ENCODE data around the gene ITGA11.

The ITGA11 gene

DNA sequence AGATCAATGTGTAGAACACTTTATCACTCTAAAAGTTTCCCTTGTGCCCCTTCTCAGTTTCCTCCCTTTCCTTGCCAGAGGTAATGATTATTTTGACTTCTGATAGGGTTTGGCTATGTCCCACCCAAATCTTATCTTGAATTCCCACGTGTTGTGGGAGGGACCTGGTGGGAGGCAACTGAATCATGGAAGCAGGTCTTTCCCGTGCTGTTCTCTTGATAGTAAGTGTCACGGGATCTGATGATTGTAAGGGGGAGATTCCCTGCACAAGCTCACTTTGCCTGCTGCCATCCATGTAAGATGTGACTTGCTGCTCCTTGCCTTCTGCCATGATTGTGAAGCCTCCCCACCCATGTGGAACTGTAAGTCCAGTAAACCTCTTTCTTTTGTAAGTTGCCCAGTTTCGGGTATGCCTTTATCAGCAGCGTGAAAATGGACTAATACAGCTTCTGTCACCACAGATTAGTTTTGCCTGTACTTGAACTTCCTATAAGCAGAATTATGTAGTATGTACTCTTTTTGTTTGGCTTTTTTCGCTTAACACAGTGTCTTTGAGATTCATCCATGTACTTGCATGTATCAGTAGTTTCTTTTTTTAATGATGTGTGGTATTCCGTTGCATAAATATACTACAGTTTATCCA, 147.2 kb downstream of the ITGA11 start:
- DNase-seq: peak; percentile 51

DNA sequence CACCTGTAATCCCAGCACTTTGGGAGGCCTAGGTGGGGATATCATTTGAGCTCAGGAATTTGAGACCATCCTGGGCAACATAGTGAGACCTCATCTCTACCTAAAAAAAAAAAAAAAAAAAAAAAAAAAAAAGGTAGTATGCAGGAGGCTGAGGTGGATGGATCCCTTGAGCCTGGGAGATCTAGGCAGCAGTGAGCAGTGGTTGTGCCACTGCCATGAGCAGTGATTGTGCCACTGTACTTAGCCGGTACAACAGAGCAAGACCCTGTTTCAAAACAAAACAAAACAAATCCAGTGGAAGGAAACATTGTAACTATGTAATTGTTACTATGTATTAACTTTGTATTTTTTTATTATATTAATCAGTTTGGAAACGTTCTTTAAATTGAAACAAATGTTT, 148.6 kb downstream of the ITGA11 start:
- no peak for DNase-seq

DNA sequence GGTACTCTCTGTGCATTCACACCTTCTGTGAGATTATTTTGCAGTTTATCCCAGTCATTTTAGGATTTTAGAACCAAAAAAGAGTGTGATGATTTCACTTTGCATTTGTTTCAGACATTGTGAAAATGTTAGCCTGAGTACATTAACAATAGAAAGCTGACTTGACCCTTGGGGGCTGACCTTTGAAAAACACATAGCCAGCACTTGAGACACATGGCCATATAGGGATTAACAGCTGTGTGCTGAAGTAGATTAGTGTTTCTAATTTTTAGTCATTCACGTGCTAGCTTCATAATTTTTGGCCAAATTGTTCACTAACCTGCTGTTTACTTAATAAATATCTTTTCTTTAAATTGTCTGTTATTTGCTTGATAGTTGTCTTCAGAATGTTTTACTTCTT, 151.0 kb downstream of the ITGA11 start:
- DNase-seq: no peak

DNA sequence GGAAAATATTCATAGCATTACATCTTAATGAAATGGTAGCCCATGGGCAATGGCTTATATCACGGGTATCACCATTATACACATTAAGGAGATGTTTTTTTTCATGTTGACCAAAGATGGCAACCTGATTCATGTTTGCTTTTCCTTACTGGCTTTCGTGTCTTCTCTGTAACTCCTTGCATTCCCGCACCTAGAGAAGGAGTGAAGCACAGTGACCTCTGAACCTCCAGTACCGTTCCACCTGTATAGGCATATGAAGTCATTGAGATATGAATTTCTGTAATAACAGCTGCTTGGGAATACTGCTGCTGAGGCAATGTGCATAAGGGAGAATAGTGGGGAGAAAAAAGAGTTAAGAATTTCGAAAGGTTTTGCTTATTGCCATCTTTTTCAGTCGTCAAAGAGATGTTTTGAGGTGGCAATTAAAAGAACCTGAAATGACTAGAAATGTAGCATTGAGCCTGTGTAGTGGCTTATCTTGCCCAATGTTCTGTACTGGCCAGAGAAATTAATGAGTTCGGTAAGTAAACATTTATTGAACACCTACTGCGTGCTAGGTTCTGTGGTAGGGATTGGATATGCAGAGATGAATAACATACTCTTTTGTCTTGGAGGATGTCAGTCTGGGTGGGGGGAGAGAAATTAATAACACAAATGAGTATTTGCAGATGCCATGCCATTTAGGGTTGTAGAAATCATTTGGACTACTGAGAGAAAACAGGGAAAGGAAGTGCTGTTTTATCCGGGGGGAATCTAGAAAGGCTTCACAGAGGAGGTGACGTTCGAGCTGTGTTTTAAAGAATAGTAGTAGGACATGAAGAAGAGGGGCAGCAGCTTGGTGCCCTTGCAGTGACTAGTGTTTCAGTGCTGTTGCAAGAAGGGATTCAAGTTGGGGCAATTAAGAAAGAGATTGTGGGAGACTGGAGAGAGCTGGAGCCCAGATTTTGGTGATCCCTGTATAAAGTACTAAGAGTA, 151.9 kb downstream of the ITGA11 start:
- peak; percentile 36 for DNase-seq

DNA sequence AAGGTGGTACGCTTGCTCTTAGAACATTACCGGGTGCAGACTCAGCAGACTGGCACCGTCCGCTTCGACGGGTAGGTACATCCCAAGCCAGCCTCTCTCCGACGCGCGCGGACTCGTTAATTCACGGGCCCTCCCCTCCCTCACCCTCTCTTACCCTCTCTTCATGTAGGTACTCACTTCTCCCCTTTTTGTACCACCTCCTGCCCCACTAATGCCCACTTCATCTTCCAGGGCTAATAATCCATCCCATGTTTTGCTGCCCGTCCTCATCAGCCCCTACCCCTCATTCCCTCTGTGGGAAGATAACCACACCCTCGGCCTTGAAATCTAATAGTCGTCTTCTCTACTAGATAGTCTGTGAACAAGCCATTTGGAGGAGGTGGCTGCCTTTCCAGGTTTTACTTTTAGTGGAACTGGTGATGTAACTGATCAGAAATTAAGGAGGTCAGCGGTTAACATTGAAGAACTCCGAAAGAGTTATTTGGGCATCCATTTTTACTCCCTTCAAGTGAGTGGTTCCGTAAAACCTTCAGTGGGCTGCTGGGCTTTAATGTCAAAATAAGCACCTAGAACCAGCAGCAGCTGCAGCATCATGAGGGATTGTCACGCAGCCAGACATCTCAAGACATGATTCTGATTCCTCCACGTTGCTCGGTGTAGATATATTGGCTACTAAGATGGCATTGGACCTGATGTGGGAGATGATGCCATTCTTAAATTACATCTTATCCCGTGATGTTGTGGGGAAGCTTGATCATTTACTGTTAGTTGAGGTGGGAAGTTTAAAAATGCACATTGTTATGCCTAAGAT, 153.2 kb downstream of the ITGA11 start:
- DNase-seq: peak; percentile 77

DNA sequence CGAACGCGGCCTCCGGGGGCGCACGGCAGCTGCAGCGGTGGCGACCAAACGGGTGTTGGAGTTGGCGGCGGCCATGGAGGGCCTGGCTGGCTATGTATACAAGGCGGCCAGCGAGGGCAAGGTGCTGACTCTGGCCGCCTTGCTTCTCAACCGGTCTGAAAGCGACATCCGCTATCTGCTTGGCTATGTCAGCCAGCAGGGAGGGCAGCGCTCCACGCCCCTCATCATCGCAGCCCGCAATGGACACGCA, 153.7 kb downstream of the ITGA11 start:
- no peak for DNase-seq

DNA sequence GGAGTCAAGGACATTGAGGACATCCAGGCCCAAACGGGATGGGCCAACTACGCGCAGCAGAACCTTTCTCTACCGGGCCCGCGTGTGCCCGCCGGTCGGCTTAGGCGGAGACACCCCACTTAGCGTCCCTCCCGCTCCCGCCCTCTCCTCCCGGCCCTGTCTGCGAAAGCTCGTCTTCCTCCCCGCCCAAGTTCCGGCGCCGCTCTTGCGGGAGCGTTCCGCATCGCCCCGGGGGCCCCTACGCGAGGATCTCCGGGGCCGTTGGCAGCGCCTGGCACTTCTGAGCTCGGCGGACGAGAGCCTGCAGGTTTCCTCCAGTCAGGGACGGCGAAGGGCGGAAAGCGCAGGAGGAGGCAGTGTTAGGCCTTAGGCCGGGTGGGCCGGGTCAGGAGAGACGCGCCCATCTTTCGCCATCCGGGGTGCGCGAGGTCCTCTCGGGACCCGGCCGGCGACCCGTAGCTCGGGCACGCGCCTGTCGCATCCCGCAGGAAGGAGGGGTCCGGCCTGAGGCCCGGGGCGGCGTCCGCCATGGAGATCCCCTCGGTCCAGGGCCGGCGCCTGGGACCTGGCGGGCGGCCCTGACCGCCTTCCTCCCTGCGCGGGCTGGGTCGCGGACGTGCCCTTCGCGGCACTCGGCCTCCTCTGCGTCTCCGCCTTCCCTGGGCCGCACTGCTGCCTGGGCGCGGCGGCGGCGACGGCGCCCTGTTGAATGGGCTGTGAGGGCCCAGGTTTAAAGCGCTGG, 154.2 kb downstream of the ITGA11 start, which contains the start of gene FEM1B:
TSS of gene FEM1B (plus strand) at position 143 of the 742 bp plus-strand sequence. CDS start 673 bp downstream, outside the sequence.
- DNase-seq: peak; percentile 94

DNA sequence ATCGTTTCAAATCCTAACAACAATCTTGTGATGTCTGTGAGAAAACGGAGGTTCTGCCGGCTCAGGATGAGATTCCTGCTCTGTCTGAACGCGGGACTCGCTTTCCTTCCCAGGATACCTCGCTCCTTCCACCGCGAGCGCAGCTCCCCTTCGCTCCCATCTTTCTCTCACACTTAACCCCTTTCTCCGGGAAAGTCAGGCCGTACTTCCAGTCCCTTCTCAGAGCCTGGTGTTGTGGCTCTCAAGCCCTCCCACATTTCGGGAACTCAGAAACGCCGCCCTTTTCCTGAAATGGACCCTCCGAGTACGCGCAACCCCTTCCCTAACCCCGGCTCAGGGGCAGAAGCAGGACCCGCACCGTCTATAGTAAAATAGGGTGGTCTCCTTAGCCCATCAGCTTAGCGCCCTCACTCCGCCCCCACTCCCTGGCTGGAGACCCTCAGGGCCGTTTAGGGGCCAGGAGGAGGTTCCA, 154.8 kb downstream of the ITGA11 start:
- peak; percentile 72 for DNase-seq

DNA sequence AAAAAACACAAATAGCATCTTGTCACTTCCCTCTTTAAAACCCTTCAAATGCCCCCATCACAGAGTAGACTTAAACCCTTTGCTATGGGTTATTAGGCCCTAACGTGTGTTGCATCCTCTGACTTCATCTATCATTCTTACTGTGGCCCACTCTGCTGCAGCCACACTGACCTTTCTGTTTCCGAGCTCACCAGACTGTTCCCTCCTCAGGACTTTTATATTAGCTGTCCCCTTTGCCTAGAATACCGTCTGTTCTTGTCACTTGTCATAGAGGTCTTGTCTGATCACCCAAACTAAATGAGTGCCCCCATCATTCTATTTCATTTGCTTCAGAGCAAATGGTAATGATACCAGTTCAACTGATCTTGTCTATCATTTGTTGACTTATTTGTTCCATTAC, 155.3 kb downstream of the ITGA11 start:
- no peak for DNase-seq

DNA sequence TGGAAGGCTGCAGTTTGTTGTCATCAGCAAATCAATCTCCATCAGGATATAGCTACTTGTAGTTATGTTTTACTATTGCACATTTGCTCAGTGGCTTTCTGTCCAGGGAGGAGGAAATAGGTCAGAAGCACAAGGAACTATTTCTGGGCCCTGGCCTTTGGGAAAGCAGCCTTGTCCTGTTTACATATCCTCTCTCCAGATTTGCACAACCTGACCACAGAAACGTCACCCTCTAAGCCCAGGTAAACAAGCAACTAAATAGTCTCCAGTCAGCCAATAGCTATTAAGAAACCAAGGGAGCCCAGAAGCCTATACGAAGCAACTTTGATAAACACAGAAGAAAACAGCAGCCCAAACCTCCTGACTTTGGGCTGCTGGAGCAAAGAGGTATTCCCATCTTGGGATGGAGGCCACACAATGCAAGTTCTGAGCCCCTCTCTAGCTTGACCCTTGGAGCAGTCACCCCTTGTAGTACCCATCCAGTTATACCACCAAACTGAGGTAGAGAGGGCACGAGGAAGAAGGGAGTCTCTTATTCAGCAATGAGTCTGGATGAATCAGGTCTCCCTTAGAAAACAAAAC, 156.7 kb downstream of the ITGA11 start:
- DNase-seq: no peak

DNA sequence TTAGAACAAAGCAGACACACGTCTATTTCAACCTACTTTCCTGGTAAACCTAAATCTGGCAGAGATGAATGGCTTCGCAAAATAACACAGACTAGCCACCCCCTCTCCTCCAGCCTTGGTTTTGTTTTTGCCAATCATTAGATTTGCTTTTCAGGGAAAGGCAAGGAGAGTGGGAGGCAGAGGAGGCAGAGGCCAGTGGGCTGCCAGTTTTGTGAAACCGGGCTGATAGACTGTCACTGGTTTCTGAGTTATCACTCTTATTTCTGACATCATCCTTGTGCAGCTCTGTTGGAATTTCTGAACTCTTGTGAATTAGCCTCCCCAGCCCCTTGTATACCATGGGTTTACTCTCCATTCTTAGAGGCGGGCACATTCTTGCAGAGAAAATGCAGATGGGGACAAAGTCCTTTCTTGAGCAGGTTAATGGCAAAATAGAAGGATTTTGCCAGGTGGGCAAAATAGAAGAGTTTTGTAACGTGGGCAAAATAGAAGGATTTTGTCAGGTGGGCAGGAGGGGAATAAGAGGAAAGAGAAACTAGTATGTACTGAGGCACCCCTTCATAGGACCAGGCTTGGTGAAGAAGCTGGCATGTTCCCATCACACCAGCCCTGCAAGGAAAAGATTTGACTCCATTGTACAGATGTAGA, 157.6 kb downstream of the ITGA11 start:
- DNase-seq: no peak

DNA sequence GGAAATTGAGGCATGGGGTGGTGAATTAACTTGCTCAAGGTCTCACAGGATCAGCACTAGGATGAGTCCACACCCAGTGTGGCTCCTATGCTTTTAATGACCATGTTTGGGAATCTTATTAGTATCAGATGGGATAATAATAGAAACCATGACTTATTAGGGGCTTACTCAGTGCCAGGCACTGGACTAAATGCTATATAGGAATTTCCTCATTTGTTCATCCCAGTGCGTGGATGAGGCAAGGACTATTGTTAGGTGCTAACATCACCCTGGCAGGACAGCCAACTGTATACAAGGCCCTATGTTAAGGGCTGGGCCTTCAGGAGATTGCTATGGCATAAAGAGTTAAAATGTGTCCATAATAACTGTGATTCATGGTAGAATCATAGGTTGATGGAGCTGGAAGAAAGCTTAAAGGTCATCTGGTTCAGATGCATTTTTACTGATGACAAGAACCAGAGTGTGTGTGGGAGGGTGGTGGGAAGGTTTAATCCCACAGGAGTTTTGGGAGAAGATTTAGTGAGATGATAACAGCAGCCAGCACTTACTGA, 159.2 kb downstream of the ITGA11 start:
- DNase-seq: no peak

DNA sequence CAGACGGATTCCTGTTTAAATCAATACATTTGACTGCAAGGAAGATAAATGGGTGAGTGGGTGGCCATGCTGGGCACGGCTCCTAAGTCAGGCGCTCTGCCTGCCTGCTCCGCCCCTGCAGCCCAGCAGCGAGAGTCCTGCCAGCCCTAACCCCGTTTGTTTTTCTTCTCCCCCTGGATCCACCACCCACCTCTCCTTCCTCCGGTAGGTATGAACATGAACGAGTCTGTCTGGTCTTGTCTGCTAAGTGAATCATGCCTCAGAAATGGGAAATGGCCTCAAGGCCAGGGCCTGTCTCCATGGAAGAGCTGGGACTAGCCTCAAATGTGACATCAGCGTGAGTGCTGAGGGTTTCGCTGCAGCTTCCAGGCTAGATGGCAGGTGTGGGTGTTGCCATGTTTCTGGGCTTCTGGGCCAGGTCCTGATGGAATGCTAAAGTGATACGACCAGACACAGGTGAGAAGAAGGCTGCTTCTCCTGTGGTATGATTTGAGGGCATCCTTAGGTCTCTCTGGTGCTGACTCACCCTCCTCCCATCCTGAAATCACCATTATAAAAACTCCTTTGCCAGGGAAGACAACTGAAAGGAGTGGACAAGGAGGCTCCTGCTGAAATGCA, 160.0 kb downstream of the ITGA11 start:
- no peak for DNase-seq

DNA sequence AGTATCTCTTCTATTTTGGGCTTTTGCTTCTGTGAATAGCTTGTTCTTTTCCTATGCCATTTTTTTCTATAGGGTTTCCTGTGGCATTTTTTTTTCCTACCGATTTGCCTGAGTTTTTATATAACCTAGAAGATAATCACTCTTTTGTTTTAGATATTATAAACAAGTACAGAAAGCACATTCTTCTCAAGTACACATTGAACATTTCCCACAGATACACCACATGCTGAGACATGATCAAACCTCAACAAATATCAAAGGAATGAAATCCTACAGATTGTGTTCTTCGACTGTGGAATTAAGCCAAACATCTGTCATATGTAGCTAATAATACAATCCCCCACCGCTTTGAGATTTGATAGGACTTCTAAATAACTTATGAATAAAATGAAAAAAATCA, 163.6 kb downstream of the ITGA11 start:
- no peak for DNase-seq

DNA sequence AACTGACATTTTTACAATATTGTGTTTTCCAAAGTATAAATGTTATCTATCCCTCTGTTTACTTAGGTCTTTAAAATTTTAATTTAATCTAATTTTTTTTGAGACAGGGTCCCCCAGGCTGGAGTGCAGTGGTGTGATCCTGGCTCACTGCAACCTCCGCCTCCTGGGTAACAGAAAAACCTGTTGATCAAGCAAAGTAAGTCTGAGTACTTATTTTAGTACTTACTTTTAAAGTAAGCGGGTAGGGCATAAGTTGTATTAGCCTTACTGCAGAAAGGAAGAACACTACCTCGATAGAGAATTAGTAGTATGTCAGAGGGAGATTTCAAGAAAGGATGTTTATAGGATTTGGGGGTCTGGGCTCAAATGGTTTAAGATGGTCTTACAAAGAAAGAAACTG, 166.3 kb downstream of the ITGA11 start:
- DNase-seq: no peak

DNA sequence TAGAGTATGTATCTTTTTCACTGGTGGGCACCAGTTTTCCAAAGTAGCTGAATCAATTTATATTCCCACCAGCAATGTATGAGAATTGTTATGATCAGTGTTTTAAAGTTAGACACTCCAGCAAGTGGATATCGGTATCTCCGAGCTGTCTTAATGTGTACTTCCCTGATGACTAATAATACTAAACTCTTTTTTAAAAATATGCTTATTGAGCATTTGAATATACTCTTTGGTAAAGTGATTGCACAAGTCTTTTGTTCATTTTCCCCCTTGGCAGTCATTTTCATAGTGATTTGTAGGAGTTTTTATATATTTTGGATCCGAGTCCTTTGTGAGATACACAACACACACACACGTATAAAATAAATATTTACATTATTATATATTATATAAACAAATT, 166.9 kb downstream of the ITGA11 start:
- no peak for DNase-seq

DNA sequence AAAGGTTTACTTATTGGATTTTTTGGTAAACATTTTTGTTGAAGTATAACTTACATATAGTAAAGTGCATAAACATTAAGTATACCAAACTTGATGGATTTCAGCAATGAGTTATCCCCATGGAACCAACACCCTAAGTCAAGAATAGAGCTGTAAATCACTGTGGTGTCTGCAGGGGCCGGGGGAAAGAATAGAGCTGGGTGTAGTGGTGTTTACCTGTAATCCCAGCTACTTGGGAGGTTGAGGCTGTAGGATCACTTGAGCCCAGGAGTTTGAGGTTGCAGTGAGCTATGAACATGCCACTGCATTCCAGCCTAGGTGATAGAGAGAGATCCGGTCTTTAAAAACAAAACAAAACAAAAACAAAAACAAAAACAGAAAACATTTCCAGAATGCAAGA, 167.7 kb downstream of the ITGA11 start:
- DNase-seq: no peak

DNA sequence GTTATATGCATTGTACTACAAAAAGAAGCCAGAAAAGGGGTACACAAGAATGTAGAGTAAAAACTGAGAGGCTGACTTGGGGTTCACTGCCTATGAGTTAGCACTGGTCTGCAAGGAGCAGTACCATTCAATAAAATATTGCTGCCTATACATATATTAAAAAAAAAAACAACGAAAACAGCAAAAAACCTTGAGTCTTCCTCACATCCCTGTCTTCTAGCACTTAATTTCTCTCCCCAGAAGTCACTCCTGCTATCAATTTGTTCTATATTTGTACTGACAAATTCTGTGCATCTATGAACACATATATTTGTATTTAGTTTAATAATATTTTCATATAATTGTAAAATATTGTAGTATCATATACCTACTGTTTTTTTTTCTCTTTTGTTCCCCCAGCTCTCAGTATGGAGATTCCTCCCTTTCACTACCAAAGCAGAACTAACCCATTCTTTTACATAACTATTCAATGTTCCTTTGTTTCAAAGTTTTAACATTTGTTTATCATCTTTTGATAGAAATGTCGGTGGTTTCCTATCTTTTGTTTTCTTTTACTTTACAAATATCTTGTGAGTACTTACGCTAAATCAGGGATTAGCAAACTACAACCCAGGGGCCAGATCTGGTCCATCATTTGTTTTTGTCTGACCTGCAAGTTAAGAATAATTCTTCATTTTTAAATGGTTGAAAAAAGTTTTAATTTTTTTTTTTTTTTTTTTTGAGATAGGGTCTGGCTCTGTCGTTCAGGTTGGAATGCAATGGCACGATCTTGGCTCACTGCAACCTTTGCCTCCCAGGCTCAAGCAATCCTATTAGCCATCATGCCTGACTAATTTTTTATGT, 169.2 kb downstream of the ITGA11 start:
- DNase-seq: no peak

DNA sequence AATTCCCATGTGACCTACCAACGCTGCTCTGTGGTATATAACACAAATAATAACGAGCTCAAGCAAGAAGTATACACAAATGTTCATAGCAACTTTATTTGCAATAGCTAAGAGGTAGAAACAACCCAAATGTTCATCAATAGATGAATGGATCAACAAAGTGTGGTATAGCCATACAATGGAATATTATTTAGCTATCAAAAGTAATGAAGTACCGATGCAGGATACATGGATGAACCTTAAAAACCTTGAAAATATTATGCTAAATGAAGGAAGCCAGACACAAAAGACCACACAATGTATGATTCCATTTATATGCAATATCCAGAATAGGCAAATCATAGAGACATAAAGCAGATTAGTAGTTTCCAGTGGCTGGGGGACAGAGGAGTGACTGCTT, 170.0 kb downstream of the ITGA11 start:
- DNase-seq: no peak

DNA sequence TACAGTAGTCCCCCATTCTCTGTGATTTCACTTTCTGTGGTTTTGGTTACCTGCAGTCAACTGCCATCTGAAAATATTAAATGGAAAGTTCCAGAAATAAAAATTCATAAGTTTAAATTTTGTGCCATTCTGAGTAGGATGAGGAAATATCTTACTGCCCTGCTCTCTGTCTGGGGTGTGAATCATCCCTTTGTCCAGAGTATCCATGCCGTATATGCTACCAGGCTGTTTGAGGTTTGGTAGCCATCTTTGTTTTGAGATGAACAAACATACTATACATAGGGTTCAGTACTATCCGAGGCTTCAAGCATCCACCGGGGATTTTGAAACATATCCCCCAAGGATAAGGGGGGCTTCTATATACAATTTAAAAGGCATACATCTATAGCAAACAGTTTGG, 170.7 kb downstream of the ITGA11 start:
- DNase-seq: no peak
